GM18507 (cell line): ENCODE measurements around the gene UBE2L6.

ENCODE experiments used
- DNase-seq: peaks from one replicate; pipeline ENCODE4 v3.0.0; 2011; ENCODE audit warnings: low read depth; ENCODE audit not compliant: insufficient read length; ENCODE audit errors: extremely low spot score
- FAIRE-seq: peaks from 2 replicates; lab custom pipeline; 2011; peaks lifted over from hg19 to GRCh38; lab: Jason Lieb, UNC

The UBE2L6 gene

DNA sequence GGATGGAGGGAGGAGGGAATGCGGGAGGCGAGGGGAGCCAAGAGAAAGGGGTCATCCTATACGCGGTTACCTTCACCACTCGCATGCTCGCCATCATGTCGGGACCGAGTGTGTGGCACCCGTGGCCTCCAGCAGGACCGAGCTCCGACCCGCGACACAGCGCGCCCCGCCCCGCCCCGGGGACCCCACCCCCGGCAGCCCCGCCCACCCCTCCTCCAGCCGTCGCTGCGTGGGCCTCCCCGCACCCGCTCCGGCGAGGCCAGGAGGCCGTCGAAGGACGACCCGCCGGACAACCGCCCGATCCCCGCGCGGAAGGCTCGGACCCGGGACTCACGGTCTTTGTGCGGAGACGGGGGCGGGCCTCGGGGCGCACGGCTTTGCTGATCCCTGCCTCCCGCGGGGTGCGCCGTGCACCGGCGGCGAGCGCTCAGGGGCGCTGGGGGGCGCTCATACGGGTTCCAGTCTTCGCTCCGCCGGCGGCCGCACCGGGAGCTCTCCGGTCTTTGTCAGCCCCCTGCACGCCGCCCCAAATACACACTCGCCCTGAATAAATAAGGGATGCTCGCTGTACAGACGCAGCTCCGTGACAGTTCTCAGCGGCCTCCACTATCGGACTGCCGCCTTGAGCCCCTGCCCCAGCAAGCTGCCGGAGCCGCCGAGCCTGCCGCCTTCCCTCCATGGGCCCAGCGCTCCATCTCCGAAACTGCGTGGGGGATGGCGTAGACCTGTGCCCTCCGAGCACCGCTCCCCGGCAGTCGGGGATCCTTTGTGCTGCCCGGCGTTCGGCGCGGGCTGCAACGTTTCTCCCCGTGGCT lies at the start of gene UBE2L6:
TSS of gene UBE2L6 (minus strand) at position 158 of the 815 bp plus-strand sequence. CDS start at position 97, 61 bp downstream.
- no peak for FAIRE-seq
- peak; percentile 66 for DNase-seq

DNA sequence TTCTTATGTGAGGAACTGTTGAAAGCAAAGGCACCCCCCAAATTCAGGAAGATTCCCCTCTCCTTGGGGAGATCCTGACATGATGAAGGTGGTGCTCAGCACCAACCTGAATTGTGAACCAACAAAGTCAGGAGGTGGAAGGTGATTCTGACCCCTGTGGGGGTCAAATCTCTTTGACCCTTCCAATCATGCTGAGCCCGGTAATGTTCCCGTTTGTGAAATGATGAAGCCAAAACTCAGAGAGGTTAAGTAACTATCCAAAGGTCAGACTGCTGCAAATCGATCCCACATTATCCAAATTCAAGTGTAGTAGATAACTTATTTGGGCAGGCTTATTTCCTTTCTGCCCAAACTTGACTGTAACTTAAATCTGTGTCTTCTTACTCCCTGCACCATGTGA lies 49.1 kb upstream of the UBE2L6 start:
- FAIRE-seq (no peak), DNase-seq (no peak)

DNA sequence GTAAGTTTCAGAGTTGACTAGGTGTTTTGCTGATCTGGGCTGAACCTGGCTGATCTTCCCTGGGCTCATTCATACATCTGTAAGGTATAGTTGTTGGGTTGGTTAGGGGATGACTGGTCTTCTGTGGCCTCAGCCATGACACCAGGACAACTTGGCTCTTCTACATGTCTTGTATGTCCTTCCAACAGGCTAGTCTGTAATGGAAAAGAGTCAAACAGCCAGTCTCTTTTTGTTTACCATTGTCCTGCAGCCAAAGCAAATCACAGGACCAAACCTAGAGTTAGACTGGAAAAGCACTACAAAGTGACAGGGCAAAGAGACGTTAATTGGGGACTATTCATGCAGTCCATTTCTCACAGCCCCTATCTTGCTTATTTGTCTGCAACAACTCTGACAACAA lies 47.8 kb upstream of the UBE2L6 start:
- DNase-seq (no peak), FAIRE-seq (no peak)

DNA sequence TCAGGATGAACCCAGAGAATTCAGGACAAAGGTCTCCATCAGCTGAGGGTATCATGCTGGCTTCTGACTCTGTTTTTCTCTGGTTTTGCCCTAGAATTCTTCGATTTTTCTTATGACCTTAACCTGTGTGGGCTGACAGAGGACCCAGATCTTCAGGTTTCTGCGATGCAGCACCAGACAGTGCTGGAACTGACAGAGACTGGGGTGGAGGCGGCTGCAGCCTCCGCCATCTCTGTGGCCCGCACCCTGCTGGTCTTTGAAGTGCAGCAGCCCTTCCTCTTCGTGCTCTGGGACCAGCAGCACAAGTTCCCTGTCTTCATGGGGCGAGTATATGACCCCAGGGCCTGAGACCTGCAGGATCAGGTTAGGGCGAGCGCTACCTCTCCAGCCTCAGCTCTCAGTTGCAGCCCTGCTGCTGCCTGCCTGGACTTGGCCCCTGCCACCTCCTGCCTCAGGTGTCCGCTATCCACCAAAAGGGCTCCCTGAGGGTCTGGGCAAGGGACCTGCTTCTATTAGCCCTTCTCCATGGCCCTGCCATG lies 46.8 kb upstream of the UBE2L6 start:
- FAIRE-seq, result no peak
- DNase-seq, result no peak

- FAIRE-seq, result no peak
- DNase-seq, result no peak
These were observed 42.7 kb upstream of the UBE2L6 start for GRCh38 chr11:57610170-57610569.

- no peak for FAIRE-seq
- no peak for DNase-seq
These were observed 37.6 kb upstream of the UBE2L6 start for GRCh38 chr11:57605028-57605420.

- no peak for FAIRE-seq
- no peak for DNase-seq
These were observed 37.0 kb upstream of the UBE2L6 start for GRCh38 chr11:57604296-57605027.

DNA sequence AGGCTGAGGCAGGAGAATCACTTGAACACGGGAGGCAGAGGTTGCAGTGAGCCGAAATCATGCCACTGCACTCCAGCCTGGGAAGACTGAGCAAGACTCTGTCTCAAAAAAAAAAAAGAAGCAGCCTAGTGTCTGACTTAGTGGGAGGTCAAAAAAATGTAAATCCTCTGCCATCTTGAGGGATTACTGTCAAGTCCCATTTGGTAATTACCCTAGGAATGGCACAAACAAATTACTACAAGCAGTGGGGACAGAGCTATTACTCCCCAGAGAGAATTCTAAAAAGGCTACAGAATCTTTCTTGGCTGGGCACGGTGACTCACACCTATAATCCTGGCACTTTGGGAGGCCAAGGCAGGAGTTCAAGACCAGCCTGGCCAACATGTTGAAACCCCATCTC lies 33.8 kb upstream of the UBE2L6 start:
- DNase-seq (no peak), FAIRE-seq (no peak)

DNA sequence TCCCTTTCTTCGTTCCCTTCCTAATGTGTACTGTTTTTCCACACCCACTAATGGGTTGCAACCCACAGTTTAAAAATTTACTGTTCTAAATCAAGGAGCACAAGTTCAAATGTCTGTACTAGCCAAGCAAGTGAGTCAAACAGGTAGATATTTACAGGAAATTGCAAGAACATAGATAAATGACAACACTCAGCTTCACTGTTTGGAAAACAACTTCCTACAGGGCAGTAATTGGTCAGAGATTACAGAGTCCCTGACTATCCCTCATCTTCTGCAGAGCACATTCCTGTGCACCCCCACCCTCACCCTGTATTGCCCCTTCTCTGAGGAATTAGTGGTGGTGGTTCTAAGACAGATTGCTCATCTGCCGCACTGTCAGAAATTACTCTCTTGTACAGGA lies 31.9 kb upstream of the UBE2L6 start:
- DNase-seq, result no peak
- FAIRE-seq, result no peak

DNA sequence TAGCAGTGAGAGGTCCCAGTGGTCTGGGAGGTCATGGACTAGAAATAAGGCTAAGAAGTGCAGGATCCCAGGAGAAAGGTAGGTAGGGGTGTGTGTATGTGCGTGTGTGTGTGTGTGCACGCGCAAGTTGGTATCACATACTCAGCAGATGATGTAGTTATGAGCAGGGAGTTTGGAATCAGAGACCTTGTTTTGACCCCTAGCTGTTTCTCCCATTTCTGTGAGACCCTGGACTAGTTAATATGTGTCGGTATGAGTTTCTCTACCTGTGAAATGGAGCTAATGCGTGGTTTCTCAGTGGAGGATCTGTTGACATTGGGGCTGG lies 31.3 kb upstream of the UBE2L6 start:
- FAIRE-seq (no peak), DNase-seq (no peak)

DNA sequence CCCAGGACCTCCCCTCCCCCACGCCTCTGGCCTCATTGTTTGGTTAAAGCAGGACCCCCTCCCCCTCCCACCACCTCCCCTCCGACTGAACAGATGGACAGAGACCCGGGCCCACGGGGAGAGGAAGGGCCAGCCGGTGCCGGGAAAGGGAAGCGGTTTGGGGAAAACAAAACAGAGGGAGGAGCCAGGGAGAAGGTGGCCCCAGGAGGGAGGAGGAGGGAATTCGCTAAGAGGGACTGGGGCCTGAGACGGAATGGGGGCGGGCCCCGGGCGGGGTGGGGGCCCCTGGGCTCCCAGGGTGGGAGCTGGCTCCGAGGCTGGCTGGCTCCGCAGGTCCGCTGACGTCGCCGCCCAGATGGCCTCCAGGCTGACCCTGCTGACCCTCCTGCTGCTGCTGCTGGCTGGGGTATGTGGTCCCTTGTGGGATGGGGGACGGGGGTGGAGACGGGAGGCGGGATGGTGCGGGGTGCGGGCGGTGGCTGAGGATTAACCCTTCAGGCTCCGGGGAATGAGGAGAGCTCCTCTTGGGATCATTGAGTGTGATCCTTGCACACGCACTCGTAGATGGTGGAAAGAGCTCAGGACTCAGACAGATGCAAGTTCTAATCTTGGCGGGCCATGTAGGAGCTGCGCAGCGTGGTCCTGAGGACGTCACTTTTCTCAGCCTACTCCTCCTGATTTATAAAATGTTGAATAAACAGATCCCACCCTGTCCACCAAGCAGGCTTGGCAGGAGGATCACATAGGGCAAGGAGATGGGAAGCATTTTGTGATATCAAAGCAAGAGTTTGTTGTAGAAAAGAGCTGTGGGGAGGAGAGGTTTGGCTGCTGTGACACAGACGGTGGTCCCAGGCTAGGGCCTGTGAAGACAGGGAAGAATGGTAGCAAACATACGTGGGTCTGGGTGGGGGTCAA lies 30.7 kb upstream of the UBE2L6 start:
- FAIRE-seq (no peak), DNase-seq (no peak)

DNA sequence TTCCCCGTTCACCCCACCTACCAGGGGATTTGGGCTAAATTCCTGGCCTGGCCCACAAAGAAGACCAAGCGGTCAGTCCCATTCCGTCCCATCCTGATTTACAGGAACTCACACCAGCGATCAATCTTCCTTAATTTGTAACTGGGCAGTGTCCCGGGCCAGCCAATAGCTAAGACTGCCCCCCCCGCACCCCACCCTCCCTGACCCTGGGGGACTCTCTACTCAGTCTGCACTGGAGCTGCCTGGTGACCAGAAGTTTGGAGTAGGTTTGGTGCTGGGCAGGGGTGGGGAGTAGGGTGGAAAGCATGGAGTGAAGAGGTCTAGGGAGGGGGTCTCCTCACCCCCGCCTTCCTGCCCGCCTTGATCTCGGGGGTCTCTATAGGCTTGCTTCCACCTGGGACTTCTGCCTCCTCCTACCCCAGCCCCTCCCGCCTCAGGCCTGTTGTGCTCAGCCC lies 30.0 kb upstream of the UBE2L6 start, which contains the start of gene SERPING1:
TSS of gene SERPING1 (plus strand) at position 225 of the 455 bp plus-strand sequence. CDS start 586 bp downstream, outside the sequence.
- DNase-seq (no peak), FAIRE-seq (no peak)

- no peak for FAIRE-seq
- no peak for DNase-seq
These were observed 28.9 kb upstream of the UBE2L6 start for GRCh38 chr11:57596266-57596885.

DNA sequence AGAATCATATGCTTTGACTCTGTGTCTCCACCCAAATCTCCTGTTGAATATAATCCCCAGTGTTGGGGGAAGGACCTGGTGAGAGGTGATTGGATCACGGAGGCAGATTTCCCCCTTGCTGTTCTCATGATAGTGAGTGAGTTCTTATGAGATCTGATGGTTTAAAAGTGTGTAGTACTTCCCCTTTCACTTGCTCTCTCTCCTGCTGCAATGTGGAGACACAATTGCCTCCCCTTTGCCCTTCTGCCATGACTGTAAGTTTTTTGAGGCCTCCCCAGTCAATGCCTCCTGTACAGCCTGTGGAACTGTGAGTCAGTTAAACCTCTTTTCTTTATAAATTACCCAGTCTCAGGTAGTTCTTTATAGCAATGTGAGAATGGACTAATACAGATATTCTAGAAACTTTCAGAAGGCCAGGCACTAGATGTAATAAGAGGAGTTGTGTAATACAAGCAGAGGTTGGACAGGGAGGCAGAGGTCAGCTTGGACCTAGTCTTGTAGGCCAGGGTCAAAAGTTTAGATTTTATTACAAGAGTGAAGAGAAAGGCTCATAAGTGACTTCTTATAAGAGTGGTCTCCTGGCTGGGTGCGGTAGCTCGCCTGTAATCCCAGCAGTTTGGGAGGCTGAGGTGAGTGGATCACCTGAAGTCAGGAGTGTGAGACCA lies 20.7 kb upstream of the UBE2L6 start:
- no peak for DNase-seq
- no peak for FAIRE-seq

- FAIRE-seq (no peak), DNase-seq (no peak)
These were observed 19.3 kb upstream of the UBE2L6 start for GRCh38 chr11:57586711-57587245.

- FAIRE-seq (no peak), DNase-seq (no peak)
These were observed 17.8 kb upstream of the UBE2L6 start for GRCh38 chr11:57585301-57585700.

GRCh38 chr11:57584341-57584740 lies 16.9 kb upstream of the UBE2L6 start:
- no peak for DNase-seq
- FAIRE-seq, result no peak

- DNase-seq (no peak), FAIRE-seq (no peak)
These were observed 6.6 kb upstream of the UBE2L6 start for GRCh38 chr11:57574061-57574460.
